ENCODE measurements around the gene NBPF12.
"Not testable (repeated sequence)": the region's sequence is repeated elsewhere in the genome, so short reads cannot be mapped to it uniquely, and the experiment has no call there.

DNA sequence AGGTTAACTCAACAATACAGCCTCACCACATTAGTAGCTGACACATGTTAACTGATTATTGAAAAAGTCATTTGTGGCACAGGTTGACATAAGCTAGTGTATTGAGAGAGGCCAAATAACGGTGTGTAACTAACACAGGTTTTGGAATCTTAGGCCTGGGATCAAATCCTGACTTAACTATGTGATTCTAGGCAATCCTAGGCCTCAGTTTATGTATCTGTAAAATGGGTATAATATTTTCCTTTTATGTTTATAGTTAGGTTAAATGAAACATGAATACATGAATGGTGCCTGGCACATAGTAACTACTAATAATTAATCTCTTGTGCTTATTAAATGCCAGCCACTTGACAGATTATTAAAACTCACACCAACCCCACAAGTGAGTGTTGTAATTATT is 15.5 kb upstream of the NBPF12 start:
- TF ChIP-seq EZH2 (IDR thresholded peaks at IDR 0.05) = not testable (repeated sequence)
- TF ChIP-seq, protein P1, sequence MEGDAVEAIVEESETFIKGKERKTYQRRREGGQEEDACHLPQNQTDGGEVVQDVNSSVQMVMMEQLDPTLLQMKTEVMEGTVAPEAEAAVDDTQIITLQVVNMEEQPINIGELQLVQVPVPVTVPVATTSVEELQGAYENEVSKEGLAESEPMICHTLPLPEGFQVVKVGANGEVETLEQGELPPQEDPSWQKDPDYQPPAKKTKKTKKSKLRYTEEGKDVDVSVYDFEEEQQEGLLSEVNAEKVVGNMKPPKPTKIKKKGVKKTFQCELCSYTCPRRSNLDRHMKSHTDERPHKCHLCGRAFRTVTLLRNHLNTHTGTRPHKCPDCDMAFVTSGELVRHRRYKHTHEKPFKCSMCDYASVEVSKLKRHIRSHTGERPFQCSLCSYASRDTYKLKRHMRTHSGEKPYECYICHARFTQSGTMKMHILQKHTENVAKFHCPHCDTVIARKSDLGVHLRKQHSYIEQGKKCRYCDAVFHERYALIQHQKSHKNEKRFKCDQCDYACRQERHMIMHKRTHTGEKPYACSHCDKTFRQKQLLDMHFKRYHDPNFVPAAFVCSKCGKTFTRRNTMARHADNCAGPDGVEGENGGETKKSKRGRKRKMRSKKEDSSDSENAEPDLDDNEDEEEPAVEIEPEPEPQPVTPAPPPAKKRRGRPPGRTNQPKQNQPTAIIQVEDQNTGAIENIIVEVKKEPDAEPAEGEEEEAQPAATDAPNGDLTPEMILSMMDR (IDR thresholded peaks at IDR 0.05) = not testable (repeated sequence)

Data from neural progenitor cell (in vitro differentiated cells).